Activated CD8-positive, alpha-beta T cell treated with anti-CD3 and anti-CD28 coated beads for 36 hours (primary cell): ENCODE data around the gene TLR10. TPM values are rescaled to one million over a fixed set of nuclear protein-coding genes. Genes with fewer than 3 reads are reported as not detected.

ENCODE experiments used
- ATAC-seq: fragments of 200-7000 bp; cut with Tn5 transposase; one replicate; pipeline ENCODE4 v1.10.0; 2021; ENCODE audit warnings: mild to moderate bottlenecking, moderate library complexity
- CTCF ChIA-PET: fragments of 350-600 bp; sonication (Branson Sonifier 250); formaldehyde crosslinking; loops from one replicate; lab custom pipeline; 2021; ENCODE audit warnings: antibody characterized with exemption; lab: Charles Lee
- POLR2A ChIA-PET: fragments of 350-600 bp; sonication (Branson Sonifier 250); formaldehyde crosslinking; loops from one replicate; lab custom pipeline; 2021; ENCODE audit warnings: antibody characterized with exemption; lab: Charles Lee
- DNase-seq: peaks from one replicate; pipeline ENCODE4 v3.0.0-alpha.2; 2020
- H3K27ac Mint-ChIP-seq: one replicate; pipeline ENCODE4 v1.8.0; 2021; ENCODE audit warnings: mild to moderate bottlenecking, mixed read lengths
- H3K27me3 Mint-ChIP-seq: one replicate; pipeline ENCODE4 v1.8.0; 2021; ENCODE audit warnings: mixed read lengths
- H3K36me3 Mint-ChIP-seq: one replicate; pipeline ENCODE4 v1.8.0; 2021; ENCODE audit warnings: low read depth, mixed read lengths
- H3K4me1 Mint-ChIP-seq: one replicate; pipeline ENCODE4 v1.8.0; 2021; ENCODE audit warnings: low read depth, mixed read lengths
- H3K4me3 Mint-ChIP-seq: one replicate; pipeline ENCODE4 v1.8.0; 2021; ENCODE audit warnings: mild to moderate bottlenecking, moderate library complexity, mixed read lengths
- H3K9me3 Mint-ChIP-seq: one replicate; pipeline ENCODE4 v1.8.0; 2021; ENCODE audit warnings: mixed read lengths
- CTCF ChIP-seq: fragments of 200-600 bp; IDR thresholded peaks from one replicate; pipeline ENCODE4 v1.8.0; 2022; ENCODE audit warnings: antibody characterized with exemption, mild to moderate bottlenecking
- intact Hi-C: fragments of 100-400 bp; cut with micrococcal nuclease; formaldehyde crosslinking; loops from one replicate; pipeline ENCODE4 v1.10.0; 2022
- total RNA-seq, 2 experiments: library from RNA; stranded (reverse); gene quantifications; one replicate each; pipeline ENCODE4 v1.2.3, GENCODE V29; 2021

TLR10 gene
- total RNA-seq, 2 experiments from 2014 or later, result 0.11 to 0.22 TPM

GRCh38 chr4:38752372-38752940, 30.3 kb downstream of the TLR10 start:
- POLR2A ChIA-PET, result no interaction called here
- H3K36me3 Mint-ChIP-seq, result no peaks in the 10 kb centered on the region

DNA sequence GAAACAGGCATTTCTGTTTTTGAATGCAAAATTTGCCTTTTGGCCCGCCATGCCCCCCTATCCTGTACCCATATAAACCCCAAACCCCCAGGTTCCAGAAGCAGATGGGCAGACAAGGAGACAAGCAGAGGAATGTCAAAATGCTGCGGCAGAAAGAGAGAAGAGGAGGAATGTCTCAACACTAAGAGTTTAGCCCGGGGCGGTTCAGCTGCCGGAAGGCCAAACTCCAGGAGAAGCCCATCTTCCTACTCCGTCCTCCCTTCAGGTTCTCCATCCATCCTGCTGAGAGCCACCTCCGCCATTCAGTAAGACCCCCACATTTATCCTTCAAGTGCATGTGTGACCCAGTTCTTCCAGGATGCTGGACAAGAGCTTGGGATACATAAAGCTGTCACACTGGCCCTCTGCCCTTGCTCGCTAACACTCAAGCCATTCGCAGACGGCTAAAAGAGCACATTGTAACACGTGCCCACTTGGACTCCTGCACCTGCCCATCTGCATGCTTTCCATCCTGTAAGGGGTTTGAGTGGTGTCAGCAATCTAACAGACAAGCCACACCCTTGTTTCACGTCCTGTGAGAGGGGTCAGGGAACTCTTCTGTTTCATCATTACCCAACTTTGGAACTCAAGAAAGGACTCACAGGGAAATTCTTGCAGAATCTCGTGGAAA, 31.3 kb downstream of the TLR10 start:
- Mint-ChIP-seq H3K4me1 (peaks cover 8% of the 10 kb centered on the region), H3K27me3 (no peaks in the 10 kb centered on the region), H3K36me3 (peaks cover 3% of the 10 kb centered on the region), H3K4me3 (no peak overlapping the region), H3K9me3 (peaks cover 13% of the 10 kb centered on the region), H3K27ac (no peak overlapping the region)
- intact Hi-C loops, result no loop called here
- DNase-seq, result no peak
- TF ChIP-seq CTCF, result no peak
- no peak for ATAC-seq
- POLR2A ChIA-PET, result no interaction called here
- CTCF ChIA-PET, result no interaction called here

More at GRCh38 chr4:38752372-38752940, 30.3 kb downstream of the TLR10 start:
- Mint-ChIP-seq H3K9me3 (peaks cover 6% of the 10 kb centered on the region), H3K4me1 (peaks cover 8% of the 10 kb centered on the region), H3K27ac (no peak overlapping the region), H3K27me3 (no peaks in the 10 kb centered on the region), H3K4me3 (no peak overlapping the region)
- intact Hi-C loops, result no loop called here
- CTCF ChIA-PET, result no interaction called here
- peak; percentile 87 for ATAC-seq
- DNase-seq, result no peak
- TF ChIP-seq CTCF, result no peak

- ATAC-seq (no peak), DNase-seq (no peak)
- CTCF ChIA-PET, result interaction anchor here (1.1 to 2.2 kb wide), 2 partner anchors 10 to 33 kb away, joined by 3 to 6 read pairs; partner anchors contain the start of gene TLR10
- Mint-ChIP-seq H3K9me3 (peaks cover 13% of the 10 kb centered on the region), H3K27ac (no peak overlapping the region), H3K36me3 (peaks cover 3% of the 10 kb centered on the region), H3K4me1 (peaks cover 8% of the 10 kb centered on the region), H3K4me3 (no peak overlapping the region), H3K27me3 (no peaks in the 10 kb centered on the region)
- POLR2A ChIA-PET, result no interaction called here
- TF ChIP-seq CTCF, result no peak
- intact Hi-C loops, result no loop called here
These were observed 33.5 kb downstream of the TLR10 start for GRCh38 chr4:38749336-38749735.

DNA sequence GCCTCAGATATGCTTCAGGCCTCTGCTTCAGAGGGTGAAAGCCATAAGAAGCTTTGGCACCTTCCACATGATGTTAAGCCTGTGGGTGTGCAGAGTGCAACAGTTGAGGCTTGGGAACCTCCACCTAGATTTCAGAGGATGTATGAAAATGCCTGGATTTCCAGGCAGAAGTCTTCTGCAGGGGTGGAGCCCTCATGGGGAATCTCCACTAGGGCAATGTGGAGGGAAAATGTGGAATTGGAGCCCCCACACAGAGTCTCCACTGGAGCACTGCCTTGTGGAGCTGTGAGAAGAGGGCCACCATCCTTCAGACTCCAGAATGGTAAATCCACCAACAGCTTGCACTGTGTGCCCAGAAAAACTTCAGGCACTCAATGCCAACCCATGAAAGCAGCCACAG, 35.2 kb downstream of the TLR10 start:
- DNase-seq (no peak), ATAC-seq (no peak)
- no peaks in the 10 kb centered on the region for H3K27me3 Mint-ChIP-seq
- peaks cover 3% of the 10 kb centered on the region for H3K36me3 Mint-ChIP-seq
- H3K9me3 Mint-ChIP-seq, result peaks cover 13% of the 10 kb centered on the region
- intact Hi-C loops, result no loop called here
- peaks cover 10% of the 10 kb centered on the region for H3K4me1 Mint-ChIP-seq
- ChIA-PET POLR2A (no interaction called here), CTCF (no interaction called here)
- no peak overlapping the region for H3K4me3 Mint-ChIP-seq
- H3K27ac Mint-ChIP-seq, result no peak overlapping the region
- no peak for TF ChIP-seq CTCF

- POLR2A ChIA-PET, result interaction anchor here (0.8 kb wide), 1 partner anchor 104 kb away, joined by 3 read pairs; no protein-coding TSS in a partner anchor
- no peak overlapping the region for H3K27ac Mint-ChIP-seq
- CTCF ChIA-PET, result interaction anchor here (1.0 to 6.4 kb wide), 4 partner anchors 14 to 677 kb away, joined by 3 to 38 read pairs (median 3); partner anchors contain the start of gene TLR10
- no peak for ATAC-seq
- no peaks in the 10 kb centered on the region for H3K27me3 Mint-ChIP-seq
- H3K4me1 Mint-ChIP-seq, result peaks cover 3% of the 10 kb centered on the region
- no peak for TF ChIP-seq CTCF
- no peak for DNase-seq
- intact Hi-C loops, result no loop called here
- peaks cover 13% of the 10 kb centered on the region for H3K9me3 Mint-ChIP-seq
- H3K4me3 Mint-ChIP-seq, result no peak overlapping the region
- peaks cover 3% of the 10 kb centered on the region for H3K36me3 Mint-ChIP-seq
These were observed 36.9 kb downstream of the TLR10 start for GRCh38 chr4:38745881-38746280.
